Naive thymus-derived CD8-positive, alpha-beta T cell (primary cell): Measurements from ENCODE around the gene PPBP. TPM values are rescaled to one million over a fixed set of nuclear protein-coding genes. Genes with fewer than 3 reads are reported as not detected.

Source experiments
- ATAC-seq, 2 donors: fragments of 150-1000 bp; cut with Tn5 transposase in 1 of 2; sonication (Bioruptor Pico), chemical (Tn5 transposase) in 1 of 2; 1 replicate in 1 of 2; 2 replicates in 1 of 2; pipeline ENCODE4 v1.10.0; 2021; ENCODE audit warnings: mild to moderate bottlenecking in 2 of 2, moderate library complexity in 2 of 2
- POLR2A ChIA-PET: fragments of 350-600 bp; sonication (Branson Sonifier 250); formaldehyde crosslinking; loops from one replicate; lab custom pipeline; 2021; ENCODE audit warnings: antibody characterized with exemption; lab: Charles Lee
- DNase-seq, 10 donors: peaks; one replicate each; pipeline versions ENCODE4 v3.0.0 to v3.0.0-alpha.2; 2020 to 2022
- H3K27ac Mint-ChIP-seq, 10 donors: one replicate each; pipeline ENCODE4 v1.8.0; 2020 to 2022; ENCODE audit warnings: mild to moderate bottlenecking in 10 of 10, mixed read lengths in 10 of 10, moderate library complexity in 4 of 10, inconsistent platforms in 1 of 10
- H3K27me3 Mint-ChIP-seq, 5 donors: one replicate each; pipeline ENCODE4 v1.8.0; 2021 to 2022; ENCODE audit warnings: mixed read lengths in 5 of 5
- H3K36me3 Mint-ChIP-seq, 3 donors: one replicate each; pipeline ENCODE4 v1.8.0; 2020 to 2022; ENCODE audit warnings: mixed read lengths in 3 of 3, mild to moderate bottlenecking in 2 of 3, inconsistent platforms in 1 of 3
- H3K4me1 Mint-ChIP-seq, 4 donors: one replicate each; pipeline ENCODE4 v1.8.0; 2021 to 2022; ENCODE audit warnings: mixed read lengths in 4 of 4
- H3K4me3 Mint-ChIP-seq, 10 donors: one replicate each; pipeline ENCODE4 v1.8.0; 2020 to 2022; ENCODE audit warnings: mild to moderate bottlenecking in 10 of 10, mixed read lengths in 10 of 10, moderate library complexity in 6 of 10, inconsistent platforms in 1 of 10
- H3K9me3 Mint-ChIP-seq, 9 donors: one replicate each; pipeline ENCODE4 v1.8.0; 2020 to 2022; ENCODE audit warnings: mixed read lengths in 9 of 9, mild to moderate bottlenecking in 3 of 9, inconsistent platforms in 1 of 9, moderate library complexity in 1 of 9
- polyA plus RNA-seq, 3 donors: library from polyadenylated mRNA; unstranded; fragments of 300-500 nt; fragmentation: Illumina TruSeq; gene quantifications; one replicate each; pipeline ENCODE4 v1.2.3, GENCODE V29; 2021
- total RNA-seq, 8 experiments: library from RNA in 2 of 8; stranded (reverse) in 2 of 8; gene quantifications; one replicate each; pipeline ENCODE4 v1.2.3 and lab custom pipeline; 2021 to 2026

PPBP gene
- total and polyA plus RNA-seq, 5 experiments from 2014 or later, result 0.52 TPM; not detected in 4

GRCh38 chr4:73944061-73944875, 43.7 kb downstream of the PPBP start:
- no peaks in the 10 kb centered on the region for H3K9me3 Mint-ChIP-seq
- POLR2A ChIA-PET, result no interaction called here
- H3K4me1 Mint-ChIP-seq, result no peaks in the 10 kb centered on the region
- no peak for ATAC-seq
- DNase-seq, result no peak
- no peak overlapping the region for H3K27ac Mint-ChIP-seq
- peaks cover 20 to 40% (median 35%) of the 10 kb centered on the region in 5 donors for H3K27me3 Mint-ChIP-seq
- no peak overlapping the region for H3K4me3 Mint-ChIP-seq
- peaks cover 0 to 3% (median 0%) of the 10 kb centered on the region in 3 donors for H3K36me3 Mint-ChIP-seq

- ATAC-seq (no peak), DNase-seq (no peak)
- no peaks in the 10 kb centered on the region for H3K4me1 Mint-ChIP-seq
- peaks cover 0 to 3% (median 0%) of the 10 kb centered on the region in 9 donors for H3K9me3 Mint-ChIP-seq
- peaks cover 0 to 3% (median 0%) of the 10 kb centered on the region in 3 donors for H3K36me3 Mint-ChIP-seq
- H3K27me3 Mint-ChIP-seq, result peaks cover 20 to 40% (median 36%) of the 10 kb centered on the region in 5 donors
- POLR2A ChIA-PET, result no interaction called here
- no peak overlapping the region for H3K4me3 Mint-ChIP-seq
- no peak overlapping the region for H3K27ac Mint-ChIP-seq
These were observed 44.4 kb downstream of the PPBP start for GRCh38 chr4:73943555-73943954.

GRCh38 chr4:73936969-73937368, 51.0 kb downstream of the PPBP start:
- ATAC-seq, result no peak
- H3K4me3 Mint-ChIP-seq, result no peak overlapping the region

More at GRCh38 chr4:73936969-73937368, 51.0 kb downstream of the PPBP start:
- no peaks in the 10 kb centered on the region for H3K36me3 Mint-ChIP-seq
- no peaks in the 10 kb centered on the region for H3K4me1 Mint-ChIP-seq
- DNase-seq, result no peak
- peaks cover 0 to 4% (median 0%) of the 10 kb centered on the region in 9 donors for H3K9me3 Mint-ChIP-seq
- POLR2A ChIA-PET, result no interaction called here
- H3K27me3 Mint-ChIP-seq, result peaks cover 0 to 5% (median 0%) of the 10 kb centered on the region in 5 donors
- H3K27ac Mint-ChIP-seq, result no peak overlapping the region

Other genes with a start within 250 kb of the PPBP start
- gene CXCL8, start 247.6 kb downstream of the PPBP start, total RNA-seq, result 1 to 10 TPM; 1.1 to 1.2 TPM
- under 1 TPM in 2 of 3 donors, not detected in 1; 0.09 to 0.22 TPM for gene CXCL8, start 247.6 kb downstream of the PPBP start, polyA plus RNA-seq
- gene CXCL6, start 151.5 kb downstream of the PPBP start, total RNA-seq, result not detected
- gene CXCL6, start 151.5 kb downstream of the PPBP start, polyA plus RNA-seq, result not detected
- not detected for gene PF4V1, start 134.9 kb downstream of the PPBP start, total RNA-seq
- not detected for gene PF4V1, start 134.9 kb downstream of the PPBP start, polyA plus RNA-seq
- gene CXCL1, start 118.8 kb downstream of the PPBP start, total RNA-seq, result not detected
- gene CXCL1, start 118.8 kb downstream of the PPBP start, polyA plus RNA-seq, result not detected
- gene PF4, start 6.2 kb downstream of the PPBP start, total RNA-seq, result not detected
- gene PF4, start 6.2 kb downstream of the PPBP start, polyA plus RNA-seq, result not detected
- gene CXCL5, start 10.5 kb upstream of the PPBP start, total RNA-seq, result not detected
- not detected for gene CXCL5, start 10.5 kb upstream of the PPBP start, polyA plus RNA-seq
- not detected for gene CXCL3, start 50.5 kb upstream of the PPBP start, total RNA-seq
- not detected for gene CXCL3, start 50.5 kb upstream of the PPBP start, polyA plus RNA-seq
- gene CXCL2, start 111.0 kb upstream of the PPBP start, total RNA-seq, result not detected
- not detected for gene CXCL2, start 111.0 kb upstream of the PPBP start, polyA plus RNA-seq
- 10 to 100 TPM; 13.3 to 14.8 TPM for gene MTHFD2L, start 169.9 kb upstream of the PPBP start, total RNA-seq
- 1 to 10 TPM; 5.2 to 7.8 (median 6.5) TPM for gene MTHFD2L, start 169.9 kb upstream of the PPBP start, polyA plus RNA-seq